HG02840 (cell line): ENCODE data around the gene RGPD5.
"Not testable (repeated sequence)": the region's sequence is repeated elsewhere in the genome, so short reads cannot be mapped to it uniquely, and the experiment has no call there.

Experiments
- ATAC-seq: cut with Tn5 transposase; IDR thresholded peaks from one replicate; pipeline ENCODE4 v1.9.1; 2021; ENCODE audit warnings: mild to moderate bottlenecking, moderate library complexity, moderate number of reproducible peaks; ENCODE audit not compliant: unreplicated experiment, low FRiP score

Gene RGPD5

DNA sequence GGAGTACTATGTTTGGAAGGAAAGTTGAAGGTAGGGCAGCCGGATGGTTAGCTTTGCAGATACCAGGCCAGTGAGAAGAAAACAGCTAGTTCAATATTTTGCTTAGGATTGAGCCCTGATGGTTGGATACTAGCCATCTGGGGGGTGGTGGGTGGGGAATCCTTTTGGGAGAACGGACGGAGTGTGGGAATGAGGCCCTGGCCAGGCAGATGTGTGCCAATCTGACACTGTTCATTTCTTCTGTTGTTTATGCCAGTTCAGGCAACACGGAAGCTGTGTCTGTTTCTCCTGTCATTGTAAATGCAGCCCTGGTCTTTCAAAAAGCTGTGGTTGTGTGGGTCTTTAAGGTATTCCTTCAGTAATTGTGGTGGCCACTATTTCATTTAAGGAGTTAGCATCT is 96.9 kb downstream of the RGPD5 start:
- not testable (repeated sequence) for ATAC-seq

DNA sequence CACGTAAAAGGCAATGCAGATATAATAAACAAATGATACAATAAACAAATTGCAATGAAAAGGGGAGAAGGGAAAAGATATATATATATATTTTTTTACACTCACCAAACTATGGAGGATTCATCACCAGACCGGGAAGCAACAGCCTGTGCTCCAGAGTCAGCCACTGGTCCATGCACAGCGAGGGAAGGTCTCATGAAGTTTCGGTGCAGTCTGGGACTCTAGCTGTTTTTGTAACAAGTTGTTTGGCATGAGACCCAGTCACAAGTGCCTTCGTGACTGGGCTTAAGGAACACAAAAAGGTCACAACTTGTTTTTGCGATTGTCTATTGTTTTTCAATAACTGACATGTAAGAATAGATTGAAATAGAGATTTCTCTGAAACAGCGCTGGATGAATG is 99.6 kb downstream of the RGPD5 start:
- not testable (repeated sequence) for ATAC-seq

DNA sequence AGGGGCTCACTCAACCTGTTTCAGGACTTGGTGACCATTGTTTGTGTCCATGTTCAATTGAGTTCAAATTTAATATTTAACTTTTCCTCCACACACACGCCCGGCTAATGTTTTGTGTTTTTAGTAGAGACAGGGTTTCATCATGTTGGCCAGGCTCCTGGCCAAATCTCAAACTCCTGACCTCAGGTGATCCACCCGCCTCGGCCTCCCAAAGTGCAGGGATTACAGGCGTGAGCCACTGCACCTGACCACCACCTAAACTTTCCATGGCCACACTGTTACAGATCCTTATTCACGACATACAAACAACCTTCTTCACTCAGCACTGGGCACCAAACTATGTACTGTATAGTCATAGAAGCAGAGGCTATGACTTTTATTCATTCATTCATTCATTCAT is 100.0 kb downstream of the RGPD5 start:
- ATAC-seq, result not testable (repeated sequence)

- ATAC-seq, result not testable (repeated sequence)
These were observed 101.2 kb downstream of the RGPD5 start for GRCh38 chr2:109895090-109895869.

- peak; percentile 98 for ATAC-seq
These were observed 102.1 kb downstream of the RGPD5 start for GRCh38 chr2:109896212-109896611.

DNA sequence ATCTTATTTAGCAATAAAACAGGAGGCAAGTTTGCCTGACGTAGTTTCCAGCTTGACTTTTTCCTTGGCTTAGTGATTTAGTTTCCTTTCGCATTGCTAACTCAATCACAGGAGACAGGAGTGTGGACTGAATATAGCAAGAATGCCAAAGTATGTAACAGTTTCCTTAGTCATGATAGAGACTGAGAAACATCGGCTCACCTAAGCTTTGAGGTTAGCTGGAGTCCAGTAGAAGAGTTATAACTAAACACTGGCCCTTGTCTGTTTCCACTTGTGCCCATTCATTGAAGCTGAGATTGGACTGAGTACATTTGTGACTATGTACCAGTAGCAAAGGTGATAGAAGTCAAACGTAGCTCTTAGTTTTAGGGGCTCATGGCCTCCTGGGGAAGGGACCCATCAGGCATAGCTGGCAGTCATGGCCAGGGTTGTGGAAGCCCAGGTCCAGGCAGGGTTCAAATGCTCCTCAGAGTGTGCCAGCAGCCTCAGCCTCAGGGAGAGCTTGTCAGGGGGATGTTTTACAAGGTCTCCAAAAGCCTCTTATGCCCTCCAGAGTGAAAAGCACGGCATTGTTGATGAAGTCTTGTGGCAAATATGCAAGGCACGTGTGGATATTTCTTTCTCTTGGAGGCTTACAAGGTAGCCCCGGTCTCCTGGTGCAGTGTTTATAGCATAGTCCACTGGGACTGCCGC is 103.8 kb downstream of the RGPD5 start:
- ATAC-seq, result not testable (repeated sequence)

GRCh38 chr2:109898462-109899336 is 104.6 kb downstream of the RGPD5 start, which contains the start of gene LIMS3:
Gene LIMS3 (plus strand): TSS chr2:109898688. CDS start chr2:109898729, 41 bp downstream.
- ATAC-seq, result not testable (repeated sequence)

DNA sequence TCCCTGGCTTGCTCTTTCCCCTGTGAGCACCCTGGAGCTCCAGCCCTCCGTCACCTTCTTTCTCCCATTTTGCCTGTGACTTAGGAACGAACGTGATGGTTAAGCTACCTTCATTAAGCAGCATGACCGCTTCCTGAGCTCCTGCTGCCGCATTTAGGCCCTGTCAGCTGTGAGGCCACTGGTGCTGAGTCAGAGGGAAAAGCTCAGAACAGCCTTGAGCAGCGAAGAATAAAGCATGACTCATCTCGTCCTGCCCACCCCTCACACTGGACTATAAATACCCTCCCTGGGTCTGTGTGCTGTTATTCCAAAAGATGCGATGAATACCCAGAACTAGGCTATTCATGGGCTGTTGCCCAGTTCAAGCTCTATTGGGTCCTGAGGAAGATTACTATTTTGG is 111.7 kb downstream of the RGPD5 start:
- not testable (repeated sequence) for ATAC-seq
